HG03039 (cell line): Measurements from ENCODE around the gene GHSR.

Source experiments
- ATAC-seq: cut with Tn5 transposase; IDR thresholded peaks from one replicate; pipeline ENCODE4 v1.9.1; 2021; ENCODE audit warnings: mild to moderate bottlenecking, moderate library complexity; ENCODE audit not compliant: unreplicated experiment

The GHSR gene

DNA sequence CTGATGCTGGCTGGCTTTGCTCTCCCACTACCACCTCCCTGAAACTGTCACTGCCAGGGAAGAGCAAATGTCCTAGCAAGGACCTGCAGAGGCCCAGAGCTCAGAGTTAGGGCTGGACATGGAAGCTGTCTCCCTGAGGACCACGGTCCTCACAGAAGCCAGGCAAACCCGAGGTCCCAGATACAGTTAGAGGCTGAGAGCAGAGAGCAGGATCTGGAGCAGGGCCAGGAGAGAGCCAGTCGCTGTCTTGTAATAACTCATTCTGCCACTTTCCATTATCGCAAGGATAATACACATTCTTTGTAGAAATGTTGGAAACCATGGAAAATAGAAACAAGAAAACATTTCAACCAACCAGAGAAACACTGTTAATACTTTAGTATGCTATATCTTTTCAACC lies 10.1 kb downstream of the GHSR start:
- ATAC-seq: no peak

DNA sequence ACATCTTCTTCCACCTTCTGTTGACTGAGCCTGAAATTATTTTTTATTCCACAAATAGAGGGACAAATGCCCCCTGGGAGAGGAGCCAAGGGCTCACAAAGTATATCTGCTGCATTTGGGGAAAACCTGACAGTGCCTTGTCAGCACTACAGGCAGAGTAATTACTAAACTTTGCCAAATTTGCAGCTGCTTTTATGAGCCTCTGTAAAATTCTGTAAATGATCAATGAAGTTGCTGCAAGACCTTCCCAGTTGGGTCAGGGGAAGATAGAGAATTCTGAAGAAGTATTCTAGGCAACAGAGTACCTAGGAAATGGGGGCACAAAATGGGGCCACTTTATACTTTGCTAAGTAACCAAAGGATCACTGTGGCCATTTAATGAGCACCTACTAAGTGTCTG lies 10.5 kb downstream of the GHSR start:
- no peak for ATAC-seq

DNA sequence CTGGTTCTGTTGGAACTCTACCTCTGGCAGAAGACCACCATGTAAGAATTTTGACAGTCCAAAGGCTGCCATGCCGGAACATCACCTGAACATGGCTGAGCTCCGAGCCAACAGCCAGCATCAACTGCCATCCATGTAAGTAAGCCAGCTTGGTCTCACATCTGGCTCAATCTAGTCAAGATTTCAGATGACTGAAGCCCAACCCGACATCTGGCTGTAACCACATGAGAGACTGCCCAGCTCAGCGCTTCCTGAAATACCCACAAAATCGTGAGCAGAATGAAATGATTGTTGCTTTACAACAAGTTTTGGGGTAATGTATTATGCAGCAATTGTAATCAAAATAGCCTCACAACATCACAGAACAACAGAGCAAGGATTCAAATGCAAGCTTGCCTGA lies 32.9 kb downstream of the GHSR start:
- no peak for ATAC-seq

DNA sequence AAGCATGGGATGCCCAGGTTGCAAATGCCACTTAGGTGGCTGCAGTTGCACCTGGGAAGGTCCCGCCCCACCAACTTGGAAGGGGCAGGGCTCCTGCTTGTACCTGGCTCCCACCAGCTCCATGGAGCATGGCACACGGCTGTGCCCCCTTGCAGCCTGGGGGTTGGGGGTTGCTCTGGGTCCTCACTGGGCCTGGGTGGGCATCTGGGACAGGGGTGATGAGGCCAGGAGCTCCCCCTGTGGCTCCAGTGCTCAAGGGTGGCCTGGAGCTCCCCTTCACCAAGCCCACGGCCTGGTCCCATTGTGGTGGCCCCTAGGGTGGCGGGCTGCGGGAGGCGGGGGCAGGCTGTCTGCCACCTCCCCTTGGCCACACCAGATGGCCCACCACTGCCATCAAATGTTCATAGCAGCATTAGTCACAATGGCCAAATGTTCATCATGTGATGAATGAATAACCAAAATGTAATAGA lies 36.7 kb downstream of the GHSR start:
- no peak for ATAC-seq

DNA sequence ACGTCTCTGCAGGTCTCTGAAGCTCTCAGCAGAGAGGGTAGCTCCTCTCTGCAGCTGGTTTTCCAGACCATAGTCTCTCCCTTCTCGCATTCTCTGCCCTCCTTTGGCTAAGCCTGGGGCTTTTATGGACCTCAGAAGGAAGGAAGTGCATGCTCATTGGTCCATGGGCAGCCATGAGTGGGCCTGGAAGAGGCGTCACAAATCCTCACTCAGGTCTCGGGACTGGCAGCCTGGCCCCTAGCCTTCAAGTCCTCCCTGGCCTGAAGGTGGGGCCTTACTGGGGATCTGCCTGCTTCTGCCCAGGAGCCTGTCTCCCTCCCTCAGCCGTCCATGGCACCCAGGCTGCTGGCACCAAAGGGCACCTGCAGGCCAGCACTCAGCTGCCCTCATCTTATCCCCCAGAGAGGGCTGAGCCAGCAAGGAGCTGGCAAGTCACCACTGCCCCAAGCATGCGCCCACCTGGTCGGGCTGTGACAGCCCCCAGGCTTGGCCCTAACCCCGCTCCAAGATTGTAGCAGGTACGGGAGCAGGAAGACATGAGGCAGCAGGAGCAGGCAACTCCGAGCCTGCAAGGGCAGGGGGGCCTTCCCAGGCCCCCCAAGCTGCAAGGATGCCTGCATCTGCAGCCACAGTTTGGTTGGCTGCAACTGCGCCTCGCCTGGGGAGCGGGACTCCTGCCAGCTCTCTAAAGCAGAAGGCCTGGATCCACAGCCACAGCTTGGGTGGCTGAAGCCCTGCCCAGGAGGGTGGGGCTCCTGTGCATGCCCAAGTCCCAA lies 37.4 kb downstream of the GHSR start:
- no peak for ATAC-seq

DNA sequence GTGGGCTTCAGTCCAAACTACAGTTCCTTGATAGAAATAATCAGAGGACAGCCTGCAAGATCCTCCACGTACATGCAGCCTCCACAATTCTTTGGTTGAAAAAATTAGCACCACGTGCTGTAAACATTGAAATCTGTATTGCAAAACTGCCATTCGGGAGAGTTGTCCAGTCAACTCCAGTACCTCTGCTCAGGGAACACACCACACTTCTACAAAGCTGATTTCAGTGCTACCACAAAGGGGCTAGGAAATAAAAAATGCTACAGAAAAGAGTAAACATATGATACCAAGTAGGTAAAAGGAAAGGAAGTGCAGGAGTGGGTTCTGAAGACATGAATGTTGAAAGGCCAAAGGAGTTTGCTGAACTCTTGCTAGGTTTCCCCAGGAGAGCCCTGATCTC lies 40.4 kb downstream of the GHSR start:
- ATAC-seq: no peak

DNA sequence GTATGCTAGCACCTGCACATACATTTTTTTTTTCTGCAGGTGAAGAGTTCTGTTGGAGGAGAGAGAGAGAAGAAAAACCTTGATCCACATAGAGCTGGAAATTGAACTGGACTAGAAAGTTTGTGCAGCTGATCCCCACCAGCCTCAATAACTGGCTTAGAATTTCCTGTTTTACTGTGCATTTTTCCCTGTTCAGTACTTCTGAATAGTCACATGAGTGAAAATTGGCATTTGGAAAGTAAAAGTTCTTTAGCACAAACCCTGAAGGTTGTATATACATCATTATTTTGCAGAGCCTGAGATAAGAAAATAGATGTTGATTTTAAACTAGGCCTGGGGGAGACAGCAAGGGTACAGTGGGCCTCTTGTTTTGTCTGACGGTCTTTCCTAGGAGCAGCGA lies 42.3 kb downstream of the GHSR start:
- no peak for ATAC-seq

DNA sequence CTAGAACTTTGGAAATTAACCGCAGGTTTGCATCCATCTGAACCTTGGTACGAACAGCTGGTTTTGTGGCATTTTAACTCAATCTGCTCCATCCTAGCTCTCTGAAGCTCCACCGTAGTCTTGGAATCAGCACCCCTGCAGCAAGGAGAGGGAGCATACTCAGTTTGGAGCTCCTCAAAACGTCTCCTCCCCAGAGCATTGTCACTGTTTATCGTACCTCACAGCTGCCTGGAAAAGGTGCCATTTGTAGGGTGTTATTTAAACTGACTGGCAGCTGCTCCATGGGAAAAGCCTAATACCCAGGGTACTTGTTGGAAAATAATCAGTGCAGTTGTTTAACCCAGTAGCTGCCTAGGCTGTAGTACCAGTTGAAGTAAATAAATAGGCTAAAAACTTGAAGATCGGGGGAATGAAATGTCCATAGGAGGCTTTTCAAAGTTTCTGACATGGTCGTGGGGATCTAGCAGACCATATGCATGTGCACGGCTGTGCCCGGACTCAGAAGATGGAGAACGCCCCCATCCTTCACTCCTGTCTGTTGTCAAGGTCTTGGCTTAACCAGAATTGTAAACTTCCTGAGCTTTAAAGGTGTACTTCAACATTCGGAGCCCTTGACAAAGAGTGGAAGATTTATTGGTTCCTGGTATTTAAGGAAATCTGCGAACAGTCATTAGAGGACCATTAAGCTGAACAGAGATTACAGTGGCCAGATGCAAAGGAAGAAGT lies 43.9 kb downstream of the GHSR start:
- ATAC-seq: no peak

DNA sequence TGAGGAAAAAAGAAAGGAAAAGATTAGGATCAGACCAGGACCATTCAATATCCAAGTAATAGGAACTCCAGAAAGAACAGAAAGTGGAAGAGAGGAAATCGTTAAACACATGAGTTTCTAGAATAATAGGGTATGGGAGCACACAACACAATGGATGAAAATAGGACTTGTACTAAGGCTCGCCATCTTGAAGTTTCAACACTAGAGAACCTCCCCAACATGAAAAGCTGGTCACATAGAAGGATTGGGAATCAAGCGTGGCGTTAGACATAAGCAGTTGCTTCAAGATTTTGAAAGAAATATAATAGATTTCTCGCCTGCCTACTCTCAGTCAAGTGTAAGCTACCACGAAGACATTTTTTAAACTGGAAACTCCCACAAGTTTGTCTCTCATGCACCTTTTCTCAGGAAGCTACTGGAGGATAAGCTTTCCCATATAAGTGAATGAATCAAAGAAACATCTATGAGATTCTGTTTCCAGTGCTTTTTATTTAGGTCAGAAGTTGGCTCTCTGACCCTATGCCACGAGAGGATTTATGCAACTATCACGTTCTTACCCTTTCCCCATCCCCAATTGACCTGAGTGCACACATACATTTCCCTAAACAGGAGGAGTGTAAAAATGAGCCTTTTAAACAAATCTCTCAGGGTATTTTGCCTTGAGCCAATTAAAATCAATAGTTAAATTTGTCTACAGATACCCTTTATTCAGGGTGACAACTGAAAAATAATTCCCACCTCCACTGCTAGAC lies 45.2 kb downstream of the GHSR start:
- ATAC-seq: no peak

DNA sequence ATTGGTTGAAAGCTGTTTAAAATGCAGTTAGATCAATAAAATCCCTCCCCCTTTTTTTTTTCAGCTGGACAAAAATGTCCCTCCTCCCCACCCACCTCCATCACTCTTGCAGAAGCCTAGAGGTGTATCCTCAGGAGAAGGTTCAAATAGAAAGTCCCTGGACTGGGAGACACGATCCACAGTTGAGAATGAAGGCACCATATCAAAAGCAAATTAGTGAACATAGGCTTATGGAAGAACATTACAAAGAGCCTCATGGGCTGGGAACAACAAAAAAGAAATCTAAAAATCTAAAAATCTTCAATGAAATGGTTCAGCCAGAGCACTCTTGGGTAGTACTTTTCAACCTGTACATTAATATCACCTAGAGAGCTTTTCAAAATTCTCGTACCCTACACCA lies 46.2 kb downstream of the GHSR start:
- no peak for ATAC-seq

DNA sequence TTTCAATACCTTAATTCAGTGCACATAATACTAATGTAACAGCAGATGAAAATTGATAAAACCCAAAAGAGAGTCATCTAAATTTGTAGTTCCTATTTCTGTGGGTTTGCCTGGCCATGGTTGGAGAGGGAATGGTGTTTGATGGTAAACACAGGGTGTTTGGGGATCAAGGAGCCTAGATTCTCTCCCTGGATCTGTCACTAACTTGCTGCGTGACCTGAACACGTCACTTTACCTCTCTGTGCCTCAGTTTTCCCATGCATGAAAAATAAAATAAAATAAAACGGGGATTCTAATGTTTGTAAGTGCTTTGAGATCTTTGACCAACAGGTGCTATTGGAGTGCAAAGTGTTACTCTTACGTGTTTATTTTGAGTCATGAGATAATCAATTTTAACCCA lies 49.8 kb downstream of the GHSR start:
- no peak for ATAC-seq

DNA sequence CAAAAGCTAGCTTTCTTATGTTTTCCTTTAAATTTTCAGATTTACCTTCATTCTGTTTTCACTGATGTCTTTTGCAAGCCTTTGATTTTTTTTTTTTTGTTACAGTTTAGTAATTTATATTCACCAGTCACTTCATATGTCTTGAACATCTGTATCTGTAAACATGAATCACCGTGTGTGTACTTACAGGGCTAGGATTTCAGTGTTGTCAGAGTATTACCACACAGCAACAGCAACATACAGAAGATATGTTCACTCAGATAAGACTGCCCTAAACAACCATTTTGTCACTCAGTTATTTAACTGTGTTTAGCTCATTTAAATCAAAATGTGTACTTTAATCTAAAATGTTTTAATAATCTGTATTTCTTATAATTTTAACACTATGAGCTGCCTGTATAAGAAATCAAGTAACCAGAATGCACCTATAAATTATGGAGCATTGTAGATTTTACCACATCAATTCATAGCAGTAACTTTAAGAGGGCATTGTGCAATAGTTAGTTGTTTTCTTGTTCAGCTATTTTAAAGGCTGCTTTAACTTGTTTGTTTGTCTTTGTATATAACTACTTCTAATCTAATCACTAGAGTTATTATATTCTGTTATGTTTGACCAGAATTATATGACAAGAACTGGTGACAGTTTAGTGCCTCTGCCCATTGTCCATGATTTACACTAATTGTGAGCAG lies 50.4 kb downstream of the GHSR start:
- ATAC-seq: no peak

DNA sequence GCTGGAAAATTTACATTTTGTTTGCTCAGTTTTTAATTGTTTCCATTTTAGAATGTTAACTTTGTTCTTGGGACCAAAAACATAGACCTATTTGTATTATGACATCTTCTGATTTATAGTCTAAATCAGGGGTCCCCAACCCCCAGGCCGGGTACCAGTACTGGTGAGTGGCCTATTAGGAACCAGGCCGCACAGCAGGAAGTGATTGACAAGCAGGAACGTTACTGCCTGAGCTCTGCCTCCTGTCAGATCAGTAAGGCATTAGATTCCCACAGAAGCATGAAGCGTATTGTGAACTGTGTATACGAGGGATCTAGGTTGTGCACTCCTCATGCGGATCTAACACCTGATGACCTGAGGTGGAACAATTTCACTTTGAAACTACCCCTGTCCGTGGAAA lies 51.9 kb downstream of the GHSR start:
- ATAC-seq: no peak

DNA sequence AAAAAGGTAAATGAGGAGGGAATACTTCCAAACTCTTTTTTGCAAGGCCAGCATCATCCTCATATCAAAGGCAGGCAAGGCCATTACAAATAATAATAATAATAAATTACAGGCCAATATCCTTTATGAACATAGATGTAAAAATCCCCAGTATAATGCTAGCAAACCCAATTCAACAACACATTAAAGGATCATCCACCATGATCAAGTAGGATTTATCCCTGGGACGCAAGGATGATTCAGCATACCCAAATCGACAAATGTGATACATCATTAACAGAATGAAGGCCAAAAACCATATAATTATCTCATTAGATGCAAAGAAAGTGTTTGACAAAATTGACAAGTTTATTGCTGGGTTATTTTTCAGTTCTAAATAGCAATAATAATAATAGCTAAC lies 53.6 kb downstream of the GHSR start:
- no peak for ATAC-seq
